ENCODE measurements around the gene MYO7B. TPM values are rescaled to one million over a fixed set of nuclear protein-coding genes. Genes with fewer than 3 reads are reported as not detected.

MYO7B gene
- total RNA-seq (2014; rRNA removed; shearing (Covaris generic)), result 11.3 and 12.7 TPM in 2 replicates

DNA sequence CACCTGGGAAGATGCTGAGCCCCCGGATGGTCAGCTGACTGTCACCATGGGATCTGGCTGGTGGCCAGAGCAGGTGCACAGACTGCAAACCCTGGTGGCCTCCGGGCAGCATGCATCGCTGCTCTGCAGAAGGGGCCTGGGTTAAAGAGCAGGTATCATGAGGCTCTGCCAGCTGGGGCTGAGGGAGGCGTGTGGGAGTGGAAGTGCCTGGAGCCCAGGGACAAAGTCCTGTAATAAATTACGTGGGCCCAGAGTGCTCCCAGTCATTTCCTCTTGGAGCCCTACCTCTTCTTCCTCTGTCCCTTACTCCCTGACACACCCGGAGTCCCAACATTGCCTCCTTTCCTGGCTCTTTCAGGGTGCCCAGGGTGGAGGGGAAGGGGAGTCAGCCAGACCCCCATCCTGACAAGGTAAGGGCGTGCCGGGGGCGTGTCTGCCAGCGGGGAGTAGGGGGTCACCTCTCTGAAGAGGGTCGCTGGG lies at the start of gene MYO7B:
MYO7B (plus strand) TSS at position 262 of the 480 bp plus-strand sequence. CDS start 24,040 bp downstream, outside the sequence.
- no peak for DNase-seq (ENCODE audit: low read depth)

DNA sequence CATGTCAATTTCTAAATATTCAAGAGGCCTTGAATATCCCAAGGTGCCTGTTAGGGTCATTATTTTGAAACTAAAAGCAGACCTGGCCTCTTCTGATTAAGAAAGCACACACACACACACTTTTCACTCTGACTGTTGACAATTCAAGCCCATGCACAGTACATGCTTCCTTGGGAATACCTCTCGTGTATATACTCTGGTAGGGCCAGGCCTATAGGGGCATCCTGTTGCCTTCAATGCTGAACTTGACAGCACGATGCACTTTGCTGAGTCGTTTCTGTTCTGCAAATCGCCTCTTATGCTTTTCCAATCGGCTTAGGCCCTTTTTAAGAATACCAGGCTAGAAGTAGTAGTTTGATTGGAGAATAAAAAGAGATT lies 49.8 kb upstream of the MYO7B start:
- DNase-seq (ENCODE audit: low read depth), result no peak

GRCh38 chr2:127486247-127487058 lies 49.0 kb upstream of the MYO7B start:
- DNase-seq (ENCODE audit: low read depth), result no peak

- DNase-seq (ENCODE audit: low read depth), result no peak
These were observed 45.2 kb upstream of the MYO7B start for GRCh38 chr2:127490283-127490682.

DNA sequence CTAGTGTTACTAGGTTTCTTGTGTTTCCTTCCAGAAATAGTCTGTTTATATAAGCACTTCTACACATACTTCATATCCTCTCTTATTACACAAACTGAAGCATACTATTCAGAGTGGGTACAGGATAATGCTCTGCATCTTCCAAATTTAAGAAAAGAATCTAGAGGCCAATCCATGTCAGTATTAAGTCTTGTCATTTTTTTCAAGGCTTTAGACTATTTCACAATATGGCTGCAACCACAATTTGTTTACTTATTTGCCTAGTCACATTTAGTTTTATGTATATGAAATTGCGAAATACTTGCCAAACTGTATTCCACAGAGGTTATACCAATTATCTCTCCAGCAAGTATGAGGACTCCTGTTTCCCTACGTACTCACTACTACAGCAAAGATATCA lies 37.1 kb upstream of the MYO7B start:
- DNase-seq (ENCODE audit: low read depth), result no peak

GRCh38 chr2:127503491-127503890 lies 32.0 kb upstream of the MYO7B start:
- DNase-seq (ENCODE audit: low read depth), result no peak

- peak; percentile 61 for DNase-seq (ENCODE audit: low read depth)
These were observed 30.7 kb upstream of the MYO7B start for GRCh38 chr2:127504552-127505430.

- peak; percentile 69 for DNase-seq (ENCODE audit: low read depth)
These were observed 29.0 kb upstream of the MYO7B start for GRCh38 chr2:127506510-127506909.

- DNase-seq (ENCODE audit: low read depth), result peak; percentile 32
These were observed 27.4 kb upstream of the MYO7B start for GRCh38 chr2:127508023-127508630.

GRCh38 chr2:127508631-127509034 lies 26.9 kb upstream of the MYO7B start:
- peak; percentile 100 for DNase-seq (ENCODE audit: low read depth)

GRCh38 chr2:127510073-127510472 lies 25.4 kb upstream of the MYO7B start:
- no peak for DNase-seq (ENCODE audit: low read depth)

DNA sequence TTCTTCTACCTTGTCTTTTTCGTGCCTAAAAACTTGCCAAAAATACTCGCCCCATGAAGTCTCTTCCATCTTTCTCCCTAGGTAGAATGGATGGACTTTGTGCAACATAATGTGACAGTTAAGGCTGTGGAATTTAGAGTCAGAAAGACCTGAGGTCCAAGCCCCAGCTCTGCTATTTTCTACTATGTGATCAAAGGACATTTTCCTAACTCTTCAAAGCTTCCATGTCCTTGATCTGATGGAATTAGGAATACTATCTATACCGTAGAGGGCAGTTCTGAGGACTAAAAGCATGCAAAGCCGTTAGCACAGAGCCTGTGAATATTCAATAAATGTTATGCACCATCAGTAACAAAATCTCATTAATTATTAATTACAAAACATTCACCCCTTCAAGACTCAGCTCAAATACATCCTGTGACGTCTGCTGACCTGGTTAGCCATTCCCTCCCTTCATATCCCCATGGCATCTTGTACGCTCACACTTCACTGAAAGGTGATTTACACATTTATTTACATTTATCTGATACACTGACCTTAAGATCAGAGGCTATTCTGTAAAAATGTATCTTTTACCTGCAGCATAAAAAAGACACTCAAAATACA lies 24.3 kb upstream of the MYO7B start:
- DNase-seq (ENCODE audit: low read depth), result no peak

GRCh38 chr2:127511917-127512316 lies 23.6 kb upstream of the MYO7B start:
- DNase-seq (ENCODE audit: low read depth), result peak; percentile 38

GRCh38 chr2:127512362-127512761 lies 23.1 kb upstream of the MYO7B start:
- DNase-seq (ENCODE audit: low read depth), result no peak

DNA sequence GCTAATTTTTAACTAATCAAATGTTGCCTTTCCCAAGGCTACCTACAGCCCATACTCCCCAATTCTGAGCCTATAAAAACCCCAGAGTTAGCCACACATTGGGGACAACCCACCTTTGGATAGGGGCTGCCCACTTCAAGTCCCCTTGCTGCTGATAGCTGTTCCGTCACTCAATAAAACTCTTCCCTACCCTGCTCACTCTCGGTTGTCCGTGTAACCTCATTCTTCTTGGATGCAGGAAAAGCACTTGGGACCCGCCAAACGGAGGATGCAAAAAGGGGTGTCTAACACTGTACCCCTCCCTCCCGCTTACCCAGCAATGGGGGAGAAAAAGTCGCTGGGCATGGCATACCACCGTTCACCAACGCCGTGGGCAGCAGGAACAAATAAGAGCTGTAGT lies 21.4 kb upstream of the MYO7B start:
- DNase-seq (ENCODE audit: low read depth), result no peak

DNA sequence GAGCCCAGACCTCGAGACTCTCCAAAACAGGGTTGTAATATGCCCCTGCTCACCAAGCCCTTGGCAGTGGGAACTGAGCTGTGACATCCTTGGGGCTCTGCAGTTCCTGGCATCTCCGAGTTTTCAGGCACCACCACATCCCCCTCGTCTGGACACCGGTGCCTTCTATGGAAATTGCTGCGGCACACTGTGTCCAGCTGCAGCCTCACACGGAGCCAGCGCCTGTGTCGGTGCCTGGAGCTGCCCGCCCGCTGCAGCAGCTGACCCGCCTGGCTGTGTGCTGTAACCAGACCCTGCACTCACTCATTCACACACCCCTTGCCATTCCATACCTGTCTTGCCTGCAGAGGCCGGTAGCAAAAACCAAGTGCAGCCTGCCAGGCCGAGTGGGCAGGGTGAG lies 21.0 kb upstream of the MYO7B start:
- no peak for DNase-seq (ENCODE audit: low read depth)

DNA sequence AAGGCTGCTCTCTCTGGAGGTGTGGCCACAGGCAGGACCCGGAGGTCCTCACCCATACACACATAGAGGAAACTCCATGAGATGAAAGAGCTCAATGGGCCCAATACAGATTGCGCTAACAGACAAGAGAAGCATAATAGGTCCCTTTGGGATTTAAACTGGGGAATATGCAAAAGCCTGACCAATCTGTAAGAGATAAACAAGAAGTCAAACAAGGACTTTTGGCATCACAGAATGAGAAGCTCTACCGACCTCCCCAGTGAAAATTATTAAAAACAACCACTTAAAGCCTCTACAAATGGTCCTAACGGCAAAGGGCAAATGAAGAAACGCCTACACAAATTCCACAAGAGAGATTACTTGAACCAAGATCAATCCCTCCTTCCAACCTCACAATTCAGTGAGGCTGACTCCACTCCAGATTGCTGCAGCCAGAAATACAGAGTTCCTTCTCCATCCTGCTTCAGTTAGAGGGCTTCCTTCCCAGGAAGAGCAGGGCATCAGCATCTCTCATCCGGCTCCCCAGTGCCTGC lies 20.0 kb upstream of the MYO7B start:
- no peak for DNase-seq (ENCODE audit: low read depth)

- peak; percentile 86 for DNase-seq (ENCODE audit: low read depth)
These were observed 19.3 kb upstream of the MYO7B start for GRCh38 chr2:127516041-127516762.

DNA sequence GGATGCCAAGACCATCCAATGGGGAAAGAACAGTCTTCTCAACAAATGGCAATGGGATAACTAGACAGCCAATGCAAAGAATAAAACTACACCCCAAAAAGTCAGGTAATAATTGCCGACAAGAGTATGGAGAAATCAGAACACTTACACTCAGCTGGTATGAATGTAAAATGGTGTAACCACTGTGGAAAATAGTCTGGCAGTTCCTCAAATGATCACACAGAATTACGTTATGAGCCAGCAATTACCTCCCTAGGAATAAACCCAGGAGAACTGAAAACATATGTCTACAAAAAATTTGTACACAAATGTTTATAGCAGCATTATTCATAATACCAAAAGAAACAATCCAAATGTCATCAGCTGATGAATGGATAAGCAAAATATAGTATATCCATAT lies 18.0 kb upstream of the MYO7B start:
- DNase-seq (ENCODE audit: low read depth), result no peak

DNA sequence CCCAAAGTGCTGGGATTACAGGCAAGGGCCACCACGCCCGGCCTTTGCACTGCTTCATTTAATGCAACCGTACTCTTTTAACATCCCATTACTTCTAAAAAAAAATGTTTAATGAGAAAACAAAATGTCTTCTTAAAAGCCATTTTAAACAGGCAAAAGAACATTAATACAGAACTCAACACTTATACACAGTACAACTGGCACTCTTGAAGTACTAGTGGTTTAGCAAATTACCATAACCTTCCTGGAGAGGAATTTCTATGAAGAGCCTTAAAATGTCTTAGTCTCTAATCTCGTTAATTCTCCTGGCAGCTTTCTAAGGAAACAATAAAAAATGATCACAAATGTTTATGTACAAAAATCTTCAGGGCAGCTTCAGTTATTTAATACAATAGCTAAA lies 15.1 kb upstream of the MYO7B start:
- no peak for DNase-seq (ENCODE audit: low read depth)
